Natural killer cell treated with Interleukin-12 subunit alpha and Interleukin-12 subunit beta and Interleukin-15 and Interleukin-18, amount 100 ng/mL, for 72 hours (primary cell): ENCODE measurements around the gene RBMS1. TPM values are rescaled to one million over a fixed set of nuclear protein-coding genes. Genes with fewer than 3 reads are reported as not detected.

ENCODE experiments used
- ATAC-seq, 2 donors: fragments of 150-1000 bp; cut with Tn5 transposase in 1 of 2; sonication (Bioruptor Pico), chemical (Tn5 transposase) in 1 of 2; 2 replicates each; pipeline ENCODE4 v1.10.0; 2021
- DNase-seq: peaks from one replicate; pipeline ENCODE4 v3.0.0; 2022; ENCODE audit warnings: low spot score
- H3K27ac Mint-ChIP-seq, 2 donors: 1 replicate in 1 of 2; 2 replicates in 1 of 2; pipeline ENCODE4 v1.8.0; 2022; ENCODE audit warnings: mixed read lengths in 2 of 2, mild to moderate bottlenecking in 1 of 2, moderate library complexity in 1 of 2
- H3K27me3 Mint-ChIP-seq, 2 donors: 1 replicate in 1 of 2; 2 replicates in 1 of 2; pipeline ENCODE4 v1.8.0; 2022; ENCODE audit warnings: mixed read lengths in 2 of 2
- H3K36me3 Mint-ChIP-seq: one replicate; pipeline ENCODE4 v1.8.0; 2022; ENCODE audit warnings: mixed read lengths
- H3K4me1 Mint-ChIP-seq, 2 donors: 1 replicate in 1 of 2; 2 replicates in 1 of 2; pipeline ENCODE4 v1.8.0; 2022; ENCODE audit warnings: low read depth in 2 of 2, mixed read lengths in 2 of 2, mild to moderate bottlenecking in 1 of 2
- H3K4me3 Mint-ChIP-seq: one replicate; pipeline ENCODE4 v1.8.0; 2022; ENCODE audit warnings: mixed read lengths
- H3K9me3 Mint-ChIP-seq: 2 replicates; pipeline ENCODE4 v1.8.0; 2022; ENCODE audit warnings: mixed read lengths
- total RNA-seq, 2 donors: library from RNA; stranded (reverse); gene quantifications; one replicate each; pipeline ENCODE4 v1.2.3, GENCODE V29; 2022

The RBMS1 gene
- total RNA-seq, 2 donors from 2014 or later: 59.4 to 86.1 TPM

GRCh38 chr2:160261732-160262131 lies 231.9 kb downstream of the RBMS1 start:
- H3K4me3 Mint-ChIP-seq: no peak overlapping the region
- no peaks in the 10 kb centered on the region for H3K36me3 Mint-ChIP-seq
- ATAC-seq: no peak
- H3K4me1 Mint-ChIP-seq: peaks cover 21% of the 10 kb centered on the region in 2 donors
- no peak for DNase-seq
- H3K9me3 Mint-ChIP-seq: no peaks in the 10 kb centered on the region
- H3K27me3 Mint-ChIP-seq: no peaks in the 10 kb centered on the region
- H3K27ac Mint-ChIP-seq: no peak overlapping the region

- H3K9me3 Mint-ChIP-seq: no peaks in the 10 kb centered on the region
- H3K36me3 Mint-ChIP-seq: no peaks in the 10 kb centered on the region
- no peak overlapping the region for H3K4me3 Mint-ChIP-seq
- DNase-seq (no peak), ATAC-seq (no peak)
- H3K27me3 Mint-ChIP-seq: peaks cover 0 to 3% of the 10 kb centered on the region in 2 donors
- no peaks in the 10 kb centered on the region for H3K4me1 Mint-ChIP-seq
- H3K27ac Mint-ChIP-seq: no peak overlapping the region
Observed at GRCh38 chr2:160258492-160258805, 235.2 kb downstream of the RBMS1 start.

GRCh38 chr2:160257743-160258491 lies 235.7 kb downstream of the RBMS1 start:
- Mint-ChIP-seq H3K27me3 (peaks cover 0 to 4% of the 10 kb centered on the region in 2 donors), H3K36me3 (no peaks in the 10 kb centered on the region)
- no peak for ATAC-seq

GRCh38 chr2:160257041-160257742 lies 236.4 kb downstream of the RBMS1 start:
- H3K4me3 Mint-ChIP-seq: no peak overlapping the region
- ATAC-seq: no peak
- H3K36me3 Mint-ChIP-seq: no peaks in the 10 kb centered on the region

More at GRCh38 chr2:160257743-160258491, 235.7 kb downstream of the RBMS1 start:
- no peaks in the 10 kb centered on the region for H3K4me1 Mint-ChIP-seq
- no peak overlapping the region for H3K4me3 Mint-ChIP-seq
- DNase-seq: no peak
- H3K27ac Mint-ChIP-seq: no peak overlapping the region
- no peaks in the 10 kb centered on the region for H3K9me3 Mint-ChIP-seq

GRCh38 chr2:160256507-160256906 lies 237.1 kb downstream of the RBMS1 start:
- Mint-ChIP-seq H3K27me3 (peaks cover 0 to 4% of the 10 kb centered on the region in 2 donors), H3K4me1 (no peaks in the 10 kb centered on the region), H3K4me3 (no peak overlapping the region), H3K27ac (no peak overlapping the region), H3K36me3 (no peaks in the 10 kb centered on the region), H3K9me3 (no peaks in the 10 kb centered on the region)
- no peak for DNase-seq
- ATAC-seq: no peak

More at GRCh38 chr2:160257041-160257742, 236.4 kb downstream of the RBMS1 start:
- Mint-ChIP-seq H3K9me3 (no peaks in the 10 kb centered on the region), H3K27me3 (peaks cover 0 to 4% of the 10 kb centered on the region in 2 donors), H3K4me1 (no peaks in the 10 kb centered on the region), H3K27ac (no peak overlapping the region)
- DNase-seq: no peak

GRCh38 chr2:160255408-160255807 lies 238.2 kb downstream of the RBMS1 start:
- DNase-seq (no peak), ATAC-seq (no peak)
- Mint-ChIP-seq H3K36me3 (no peaks in the 10 kb centered on the region), H3K27ac (no peak overlapping the region), H3K9me3 (no peaks in the 10 kb centered on the region), H3K4me3 (no peak overlapping the region), H3K27me3 (peaks cover 0 to 5% of the 10 kb centered on the region in 2 donors), H3K4me1 (no peaks in the 10 kb centered on the region)

- Mint-ChIP-seq H3K4me3 (no peak overlapping the region), H3K9me3 (no peaks in the 10 kb centered on the region), H3K27me3 (peaks cover 0 to 7% of the 10 kb centered on the region in 2 donors), H3K36me3 (no peaks in the 10 kb centered on the region), H3K27ac (no peak overlapping the region), H3K4me1 (no peaks in the 10 kb centered on the region)
- ATAC-seq (no peak), DNase-seq (no peak)
Observed at GRCh38 chr2:160254189-160254762, 239.3 kb downstream of the RBMS1 start.

GRCh38 chr2:160253440-160254188 lies 240.0 kb downstream of the RBMS1 start:
- DNase-seq (no peak), ATAC-seq (no peak)
- H3K36me3 Mint-ChIP-seq: no peaks in the 10 kb centered on the region
- H3K27me3 Mint-ChIP-seq: peaks cover 0 to 7% of the 10 kb centered on the region in 2 donors
- no peaks in the 10 kb centered on the region for H3K4me1 Mint-ChIP-seq
- H3K9me3 Mint-ChIP-seq: no peaks in the 10 kb centered on the region
- H3K4me3 Mint-ChIP-seq: no peak overlapping the region
- H3K27ac Mint-ChIP-seq: no peak overlapping the region

- no peaks in the 10 kb centered on the region for H3K4me1 Mint-ChIP-seq
- peaks cover 0 to 7% of the 10 kb centered on the region in 2 donors for H3K27me3 Mint-ChIP-seq
- H3K4me3 Mint-ChIP-seq: no peak overlapping the region
- no peaks in the 10 kb centered on the region for H3K9me3 Mint-ChIP-seq
- no peaks in the 10 kb centered on the region for H3K36me3 Mint-ChIP-seq
- no peak for DNase-seq
- ATAC-seq: no peak
- no peak overlapping the region for H3K27ac Mint-ChIP-seq
Observed at GRCh38 chr2:160252900-160253299, 240.7 kb downstream of the RBMS1 start.

GRCh38 chr2:160252278-160252887 lies 241.2 kb downstream of the RBMS1 start:
- Mint-ChIP-seq H3K27ac (no peak overlapping the region), H3K36me3 (no peaks in the 10 kb centered on the region), H3K4me1 (no peaks in the 10 kb centered on the region), H3K4me3 (no peak overlapping the region), H3K27me3 (peaks cover 0 to 7% of the 10 kb centered on the region in 2 donors), H3K9me3 (no peaks in the 10 kb centered on the region)
- no peak for DNase-seq
- ATAC-seq: no peak

- Mint-ChIP-seq H3K36me3 (no peaks in the 10 kb centered on the region), H3K27ac (no peak overlapping the region), H3K4me3 (no peak overlapping the region), H3K27me3 (peaks cover 0 to 7% of the 10 kb centered on the region in 2 donors), H3K9me3 (no peaks in the 10 kb centered on the region), H3K4me1 (no peaks in the 10 kb centered on the region)
- ATAC-seq (no peak), DNase-seq (no peak)
Observed at GRCh38 chr2:160251569-160251968, 242.0 kb downstream of the RBMS1 start.

GRCh38 chr2:160249876-160250275 lies 243.7 kb downstream of the RBMS1 start:
- no peaks in the 10 kb centered on the region for H3K4me1 Mint-ChIP-seq
- no peak overlapping the region for H3K4me3 Mint-ChIP-seq
- no peaks in the 10 kb centered on the region for H3K36me3 Mint-ChIP-seq
- peaks cover 6 to 7% of the 10 kb centered on the region in 2 donors for H3K27me3 Mint-ChIP-seq
- H3K27ac Mint-ChIP-seq: no peak overlapping the region
- DNase-seq (no peak), ATAC-seq (no peak)
- no peaks in the 10 kb centered on the region for H3K9me3 Mint-ChIP-seq

- no peak overlapping the region for H3K4me3 Mint-ChIP-seq
- no peaks in the 10 kb centered on the region for H3K9me3 Mint-ChIP-seq
- no peak for DNase-seq
- H3K36me3 Mint-ChIP-seq: no peaks in the 10 kb centered on the region
- no peak for ATAC-seq
- H3K27me3 Mint-ChIP-seq: peaks cover 3 to 6% of the 10 kb centered on the region in 2 donors
- no peaks in the 10 kb centered on the region for H3K4me1 Mint-ChIP-seq
- no peak overlapping the region for H3K27ac Mint-ChIP-seq
Observed at GRCh38 chr2:160247296-160248035, 246.1 kb downstream of the RBMS1 start.
